HUES64 (cell line): ENCODE measurements around the gene PHC3.

ENCODE experiments used
- H3K27ac ChIP-seq: 2 replicates; pipeline ENCODE4 v1.7.0; 2013; ENCODE audit warnings: low read depth, low read length, inconsistent platforms
- H3K27me3 ChIP-seq: 2 replicates; pipeline ENCODE4 v1.6.1; 2013; ENCODE audit warnings: mild to moderate bottlenecking, low read length; ENCODE audit not compliant: insufficient read depth
- H3K36me3 ChIP-seq: 2 replicates; pipeline ENCODE4 v1.6.1; 2013; ENCODE audit warnings: mild to moderate bottlenecking, low read length; ENCODE audit not compliant: insufficient read depth
- H3K4me1 ChIP-seq: 2 replicates; pipeline ENCODE4 v1.6.1; 2013; ENCODE audit warnings: mild to moderate bottlenecking, low read length, moderate library complexity; ENCODE audit not compliant: insufficient read depth
- H3K4me3 ChIP-seq: 2 replicates; pipeline ENCODE4 v1.5.1; 2013; ENCODE audit warnings: mild to moderate bottlenecking, low read length, moderate library complexity
- H3K9ac ChIP-seq: 2 replicates; pipeline ENCODE4 v1.6.1; 2013; ENCODE audit warnings: mild to moderate bottlenecking, low read depth, low read length
- H3K9me3 ChIP-seq: 2 replicates; pipeline ENCODE4 v1.6.1; 2013; ENCODE audit warnings: low read depth, low read length; ENCODE audit not compliant: insufficient read depth
- WGBS: fragments of 150-250, 120-280 bp; methylation state at CpG from one replicate; pipeline ENCODE4 v1.1.7; 2013; ENCODE audit warnings: missing lambda C conversion rate; 5-methylcytosine and 5-hydroxymethylcytosine counted together

Gene PHC3

GRCh38 chr3:170179432-170179831 lies 2.1 kb downstream of the PHC3 start:
- H3K27me3 ChIP-seq = no peaks in the 10 kb centered on the region
- WGBS = 91% methylated on average over 1 of the region's 1 CpG
- H3K36me3 ChIP-seq = peaks cover 43% of the 10 kb centered on the region
- no peaks in the 10 kb centered on the region for H3K9me3 ChIP-seq
- no peak overlapping the region for H3K27ac ChIP-seq
- no peak overlapping the region for H3K9ac ChIP-seq
- H3K4me3 ChIP-seq = peak overlapping the region; percentile 99; the same call in 1 of the 2 replicates
- H3K4me1 ChIP-seq = peaks cover 16% of the 10 kb centered on the region

GRCh38 chr3:170178651-170179050 lies 2.9 kb downstream of the PHC3 start:
- Histone ChIP-seq H3K27me3 (no peaks in the 10 kb centered on the region), H3K27ac (no peak overlapping the region), H3K9me3 (no peaks in the 10 kb centered on the region), H3K4me1 (peaks cover 16% of the 10 kb centered on the region), H3K9ac (no peak overlapping the region), H3K4me3 (no peak overlapping the region), H3K36me3 (peaks cover 50% of the 10 kb centered on the region)
- 98% methylated on average over 3 of the region's 3 CpGs for WGBS

GRCh38 chr3:170171563-170171962 lies 10.0 kb downstream of the PHC3 start:
- Histone ChIP-seq H3K36me3 (peaks cover 94% of the 10 kb centered on the region), H3K9me3 (no peaks in the 10 kb centered on the region), H3K9ac (no peak overlapping the region), H3K4me3 (no peak overlapping the region), H3K27me3 (no peaks in the 10 kb centered on the region), H3K27ac (no peak overlapping the region), H3K4me1 (no peaks in the 10 kb centered on the region)
- no CpG with 5 or more reads among the region's 1 CpG for WGBS

GRCh38 chr3:170164717-170165116 lies 16.8 kb downstream of the PHC3 start:
- Histone ChIP-seq H3K4me3 (no peak overlapping the region), H3K27ac (no peak overlapping the region), H3K9ac (no peak overlapping the region), H3K9me3 (peaks cover 2% of the 10 kb centered on the region; the same call in 1 of the 2 replicates), H3K4me1 (no peaks in the 10 kb centered on the region), H3K27me3 (no peaks in the 10 kb centered on the region), H3K36me3 (peaks cover 83% of the 10 kb centered on the region)
- WGBS = 98% methylated on average over 2 of the region's 2 CpGs

- Histone ChIP-seq H3K9me3 (peaks cover 2% of the 10 kb centered on the region; the same call in 1 of the 2 replicates), H3K27ac (no peak overlapping the region), H3K4me3 (no peak overlapping the region), H3K9ac (no peak overlapping the region), H3K27me3 (no peaks in the 10 kb centered on the region), H3K36me3 (peaks cover 77% of the 10 kb centered on the region), H3K4me1 (no peaks in the 10 kb centered on the region)
- 94% methylated on average over 2 of the region's 4 CpGs for WGBS
These were observed 17.4 kb downstream of the PHC3 start for GRCh38 chr3:170163956-170164645.

- Histone ChIP-seq H3K36me3 (peaks cover 63% of the 10 kb centered on the region), H3K9me3 (peaks cover 2% of the 10 kb centered on the region; the same call in 1 of the 2 replicates), H3K9ac (no peak overlapping the region)
These were observed 18.9 kb downstream of the PHC3 start for GRCh38 chr3:170162630-170163029.

GRCh38 chr3:170162052-170162451 lies 19.5 kb downstream of the PHC3 start:
- Histone ChIP-seq H3K4me1 (no peaks in the 10 kb centered on the region), H3K9me3 (peaks cover 2% of the 10 kb centered on the region; the same call in 1 of the 2 replicates), H3K4me3 (no peak overlapping the region), H3K27me3 (no peaks in the 10 kb centered on the region), H3K27ac (no peak overlapping the region), H3K36me3 (peaks cover 61% of the 10 kb centered on the region), H3K9ac (no peak overlapping the region)

More at GRCh38 chr3:170162630-170163029, 18.9 kb downstream of the PHC3 start:
- Histone ChIP-seq H3K4me1 (no peaks in the 10 kb centered on the region), H3K4me3 (no peak overlapping the region), H3K27me3 (no peaks in the 10 kb centered on the region), H3K27ac (no peak overlapping the region)

GRCh38 chr3:170159933-170160332 lies 21.6 kb downstream of the PHC3 start:
- Histone ChIP-seq H3K36me3 (peaks cover 42% of the 10 kb centered on the region), H3K27ac (no peak overlapping the region)
- 93% methylated on average over 2 of the region's 2 CpGs for WGBS

GRCh38 chr3:170159459-170159858 lies 22.1 kb downstream of the PHC3 start:
- Histone ChIP-seq H3K9ac (no peak overlapping the region), H3K27ac (no peak overlapping the region), H3K4me3 (no peak overlapping the region), H3K4me1 (no peaks in the 10 kb centered on the region), H3K27me3 (no peaks in the 10 kb centered on the region), H3K9me3 (peaks cover 2% of the 10 kb centered on the region; the same call in 1 of the 2 replicates), H3K36me3 (peaks cover 41% of the 10 kb centered on the region)
- WGBS = 96% methylated on average over 1 of the region's 1 CpG

More at GRCh38 chr3:170159933-170160332, 21.6 kb downstream of the PHC3 start:
- no peak overlapping the region for H3K4me3 ChIP-seq
- H3K4me1 ChIP-seq = no peaks in the 10 kb centered on the region
- H3K9ac ChIP-seq = no peak overlapping the region
- no peaks in the 10 kb centered on the region for H3K27me3 ChIP-seq
- H3K9me3 ChIP-seq = peaks cover 2% of the 10 kb centered on the region; the same call in 1 of the 2 replicates

GRCh38 chr3:170155604-170156003 lies 25.9 kb downstream of the PHC3 start:
- no peaks in the 10 kb centered on the region for H3K27me3 ChIP-seq
- no peaks in the 10 kb centered on the region for H3K4me1 ChIP-seq
- no peaks in the 10 kb centered on the region for H3K9me3 ChIP-seq
- peaks cover 12% of the 10 kb centered on the region for H3K36me3 ChIP-seq
- H3K9ac ChIP-seq = no peak overlapping the region
- H3K27ac ChIP-seq = no peak overlapping the region
- 82% methylated on average over 3 of the region's 5 CpGs for WGBS
- H3K4me3 ChIP-seq = no peak overlapping the region

GRCh38 chr3:170154569-170155143 lies 26.9 kb downstream of the PHC3 start:
- Histone ChIP-seq H3K9me3 (no peaks in the 10 kb centered on the region), H3K4me1 (no peaks in the 10 kb centered on the region), H3K9ac (no peak overlapping the region), H3K27ac (no peak overlapping the region), H3K4me3 (no peak overlapping the region), H3K36me3 (peaks cover 9% of the 10 kb centered on the region), H3K27me3 (no peaks in the 10 kb centered on the region)
- 90% methylated on average over 2 of the region's 3 CpGs for WGBS
